ENCODE data around the gene FAR2.
"Not testable (repeated sequence)": the region's sequence is repeated elsewhere in the genome, so short reads cannot be mapped to it uniquely, and the experiment has no call there.

FAR2 gene

DNA sequence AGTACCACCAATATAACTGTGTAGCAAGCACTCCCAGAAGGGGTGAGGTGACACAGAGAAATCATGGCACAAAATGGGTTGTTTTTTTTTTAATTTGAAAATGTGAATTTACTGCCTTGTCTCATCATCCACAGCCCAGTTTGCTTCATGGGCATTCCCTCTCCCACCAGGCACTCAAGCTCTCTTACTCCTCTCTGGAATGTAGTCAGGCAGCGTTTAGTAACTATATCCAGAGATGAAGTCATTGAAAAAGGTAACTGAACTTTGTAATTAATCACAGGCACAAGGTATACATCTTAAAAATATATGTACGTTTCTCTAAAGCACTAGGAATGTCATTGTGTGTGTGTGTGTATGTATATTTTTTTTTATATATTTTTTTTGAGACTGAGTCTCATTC, 91.4 kb downstream of the FAR2 start:
- DNase-seq = no peak

DNA sequence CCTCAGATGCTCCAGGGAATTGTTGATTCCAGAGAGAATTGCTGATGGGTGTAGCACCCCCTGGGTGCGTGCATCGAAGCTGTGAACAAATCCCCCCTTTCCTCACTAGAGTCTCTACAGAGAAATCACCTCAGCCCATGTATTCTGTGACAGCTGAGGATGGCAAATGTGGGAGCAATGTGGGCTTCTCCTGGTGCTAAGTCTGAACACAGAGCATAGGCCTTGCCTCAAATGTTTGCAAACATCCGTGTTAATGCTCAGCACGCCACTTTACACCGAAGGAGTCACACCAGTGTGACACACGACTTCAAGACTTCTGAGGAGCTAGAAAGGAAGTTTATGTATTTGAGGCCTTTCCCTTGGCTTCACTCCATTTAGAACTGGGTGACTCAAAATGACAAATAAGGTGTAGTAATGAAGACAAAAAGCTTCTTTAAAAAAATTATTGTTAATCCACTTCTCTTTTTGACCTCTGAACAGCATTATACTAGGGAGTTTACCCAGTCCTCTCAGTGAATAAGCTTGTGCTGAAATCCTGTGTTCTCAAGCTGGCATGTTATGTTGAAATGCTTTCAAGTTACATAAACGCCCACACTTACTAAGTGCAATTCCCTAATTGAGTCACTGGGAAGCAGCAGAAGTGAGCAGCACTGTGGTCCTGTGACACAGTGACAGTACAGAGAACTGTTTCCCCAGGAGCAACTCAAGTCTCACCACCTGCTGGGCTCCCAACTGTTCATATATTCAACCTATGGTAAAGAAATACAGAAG, 92.9 kb downstream of the FAR2 start:
- DNase-seq = peak; percentile 98

DNA sequence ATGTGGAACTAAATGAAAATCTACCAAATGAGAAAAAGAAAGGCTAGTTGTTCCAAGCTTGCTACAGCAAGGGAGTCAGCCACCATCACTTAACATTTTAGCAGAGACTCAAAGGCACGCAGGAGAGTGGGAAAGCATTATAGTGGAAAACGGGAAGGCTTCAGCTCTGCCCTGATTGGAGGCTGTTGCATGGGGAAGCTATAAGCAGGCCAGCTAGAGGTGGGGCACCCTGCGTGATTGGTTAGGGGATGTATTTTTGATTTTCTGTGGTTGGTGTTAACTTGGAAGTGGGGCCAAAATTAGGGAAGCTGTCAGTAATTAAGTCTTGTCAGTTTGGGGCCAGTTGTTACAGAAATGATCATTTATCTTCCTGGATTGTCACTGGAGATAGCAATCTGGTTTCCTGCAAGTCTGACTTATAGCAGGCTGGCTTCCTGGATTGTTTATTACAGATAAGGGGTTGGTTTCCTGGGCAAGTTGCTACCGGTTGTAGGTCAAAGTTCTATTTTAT, 93.9 kb downstream of the FAR2 start:
- DNase-seq = no peak

DNA sequence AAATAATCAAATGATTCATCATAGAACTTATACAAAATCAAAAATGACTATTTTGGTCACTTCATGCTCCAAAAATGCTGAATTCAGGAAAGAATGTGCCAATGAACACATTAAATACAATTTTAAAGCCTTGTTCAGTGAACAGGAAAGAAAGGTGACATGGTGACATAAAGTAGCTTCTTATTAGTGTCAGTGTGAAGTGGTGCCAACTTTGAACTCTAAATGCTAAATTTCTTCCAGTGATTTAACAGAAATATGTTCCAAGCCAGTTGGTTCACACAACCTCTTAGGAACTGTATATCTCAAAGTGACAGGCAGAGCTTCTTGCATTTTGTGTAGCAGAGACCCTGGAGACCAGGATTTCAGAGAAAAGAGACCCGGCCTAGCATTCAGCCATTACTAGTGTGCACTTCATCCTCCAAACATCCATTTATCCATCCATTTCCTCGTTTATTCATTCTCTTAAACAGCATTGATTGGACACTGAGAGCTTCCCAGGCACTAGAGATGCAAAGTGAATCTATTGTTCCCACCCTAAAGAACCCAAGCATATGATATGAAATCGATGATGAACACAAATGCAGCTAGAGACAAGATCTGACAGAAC, 95.2 kb downstream of the FAR2 start:
- no peak for DNase-seq

DNA sequence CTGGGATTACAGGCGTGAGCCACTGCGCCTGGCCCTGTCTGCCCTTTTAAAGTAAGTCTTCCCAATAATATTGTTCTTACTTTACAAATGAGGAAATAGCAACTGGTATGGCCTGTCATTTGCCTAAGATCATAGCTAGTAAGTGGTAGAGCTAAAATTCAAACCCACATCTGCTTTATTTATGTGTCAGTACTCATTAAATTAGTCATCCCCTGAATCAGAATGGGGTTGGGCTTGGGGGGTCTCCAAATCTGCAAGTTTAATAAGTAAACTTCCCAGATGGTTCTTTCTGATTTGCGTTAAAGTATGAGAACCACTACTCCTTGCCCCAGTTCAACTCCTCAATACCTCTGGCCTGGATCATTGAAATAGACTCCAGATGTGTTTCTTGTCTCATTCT, 96.2 kb downstream of the FAR2 start:
- DNase-seq = no peak

DNA sequence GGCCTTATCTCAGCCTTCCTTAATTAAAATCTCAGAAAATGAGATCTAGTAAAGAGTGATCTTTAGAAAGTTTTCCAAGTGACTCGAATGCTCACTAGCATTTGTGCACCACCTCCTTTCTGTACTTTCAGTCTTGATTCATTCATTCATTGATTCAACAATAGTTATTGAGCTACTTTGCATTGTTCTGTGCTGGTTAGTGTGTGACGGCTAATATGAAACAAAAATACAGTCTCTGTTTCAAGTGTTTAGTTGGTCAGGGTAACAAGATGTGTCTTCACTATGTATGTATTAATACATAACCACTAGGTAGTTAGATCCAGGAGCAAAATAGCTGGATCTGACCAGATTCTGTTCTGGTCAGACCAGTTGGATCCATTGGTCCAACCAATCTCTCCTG, 100.9 kb downstream of the FAR2 start:
- no peak for DNase-seq

DNA sequence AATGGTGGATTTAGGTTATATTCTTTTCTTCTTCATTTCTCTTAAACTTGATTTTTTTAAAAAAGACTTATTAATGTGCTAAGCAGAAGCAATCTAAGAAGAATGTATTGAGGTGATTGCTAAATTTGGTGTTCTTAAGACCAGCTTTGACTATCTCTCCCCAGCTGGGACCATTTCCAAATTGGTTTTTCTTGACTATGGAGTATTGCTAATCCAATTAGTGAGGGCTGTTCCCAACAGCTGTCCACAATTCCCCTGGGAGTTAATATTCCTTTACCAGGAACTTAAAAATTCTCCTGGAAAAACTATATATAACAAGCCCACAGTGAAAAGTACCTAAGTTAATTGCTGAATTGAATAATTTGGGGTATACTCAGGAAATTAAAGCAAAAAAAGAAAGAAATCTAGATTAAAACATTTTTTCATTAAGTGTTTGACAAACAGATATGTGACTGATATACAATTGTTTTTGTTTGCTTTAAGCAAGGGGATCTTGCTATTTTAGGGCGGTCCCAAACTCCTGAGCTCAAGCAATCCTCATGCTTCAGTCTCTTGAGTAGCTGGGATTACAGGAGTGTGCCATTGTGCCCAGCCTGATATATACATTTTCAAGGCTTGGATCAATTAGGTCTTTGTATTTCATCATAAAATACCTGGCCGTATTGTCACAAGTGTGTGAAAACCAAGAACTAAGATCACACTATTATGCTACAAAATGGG, 105.0 kb downstream of the FAR2 start:
- no peak for DNase-seq

DNA sequence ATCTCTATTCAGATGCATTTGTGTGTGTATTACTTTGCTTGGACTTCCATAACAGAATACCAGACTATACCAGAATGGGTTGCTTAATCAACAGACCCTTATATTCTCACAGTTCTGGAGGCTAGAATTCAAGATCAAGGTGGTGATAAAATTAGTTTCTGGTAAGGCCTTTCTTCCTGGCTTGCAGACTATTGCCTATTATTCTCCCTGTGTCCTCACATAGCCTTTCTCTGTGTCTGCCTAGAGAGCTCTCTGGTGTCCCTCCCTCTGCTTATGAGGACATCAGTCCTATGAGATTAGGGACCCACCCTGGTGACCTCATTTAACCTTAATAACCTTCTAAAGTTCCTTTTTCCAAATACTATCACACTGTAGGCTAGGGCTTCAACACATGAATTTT, 106.0 kb downstream of the FAR2 start:
- peak; percentile 61 for DNase-seq

DNA sequence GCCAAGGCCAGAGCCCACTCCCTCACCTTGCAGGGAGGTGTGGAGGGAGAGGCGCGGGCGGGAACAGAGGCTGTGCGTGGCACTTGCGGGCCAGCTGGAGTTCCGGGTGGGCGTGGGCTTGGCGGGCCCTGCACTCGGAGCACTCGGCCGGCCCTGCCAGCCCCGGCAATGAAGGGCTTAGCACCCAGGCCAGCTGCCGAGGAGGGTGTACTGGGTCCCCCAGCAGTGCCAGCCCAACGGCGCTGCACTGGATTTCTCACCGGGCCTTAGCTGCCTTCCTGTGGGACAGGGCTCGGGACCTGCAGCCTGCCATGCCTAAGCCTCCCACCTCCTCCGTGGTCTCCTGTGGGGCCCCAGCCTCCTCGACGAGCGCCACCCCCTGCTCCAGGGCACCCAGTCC, 107.5 kb downstream of the FAR2 start:
- DNase-seq = no peak

DNA sequence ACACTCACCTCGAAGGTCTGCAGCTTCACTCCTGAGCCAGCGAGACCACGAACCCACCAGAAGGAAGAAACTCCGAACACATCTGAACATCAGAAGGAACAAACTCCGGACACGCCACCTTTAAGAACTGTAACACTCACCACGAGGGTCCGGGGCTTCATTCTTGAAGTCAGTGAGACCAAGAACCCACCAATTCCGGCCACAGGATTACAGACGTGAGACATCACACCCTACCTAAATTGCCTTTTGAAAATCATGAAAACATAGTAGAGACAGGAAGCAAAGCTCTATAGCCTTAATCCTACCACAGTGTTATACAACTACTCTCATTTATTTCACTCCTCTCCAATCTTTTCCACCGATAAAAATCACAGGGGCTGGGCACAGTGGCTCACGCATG, 108.6 kb downstream of the FAR2 start:
- not testable (repeated sequence) for DNase-seq

DNA sequence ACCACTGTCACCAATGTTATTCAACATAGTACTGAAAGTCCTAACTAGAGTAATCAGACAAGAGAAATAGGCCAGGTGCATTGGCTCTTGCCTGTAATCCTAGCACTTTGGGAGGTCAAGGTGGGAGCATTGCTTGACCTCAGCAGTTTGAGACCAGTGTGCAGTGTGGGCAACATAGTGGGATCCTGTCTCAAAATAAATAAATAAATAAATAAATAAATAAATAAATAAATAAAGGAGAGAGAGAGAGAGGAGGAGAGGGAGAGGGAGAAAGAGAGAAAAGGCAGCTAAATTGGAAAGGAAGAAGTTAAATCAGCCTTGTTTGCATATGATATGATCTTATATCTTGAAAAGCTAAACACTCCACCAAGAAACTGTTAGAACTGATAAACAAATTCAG, 115.3 kb downstream of the FAR2 start:
- DNase-seq = no peak

DNA sequence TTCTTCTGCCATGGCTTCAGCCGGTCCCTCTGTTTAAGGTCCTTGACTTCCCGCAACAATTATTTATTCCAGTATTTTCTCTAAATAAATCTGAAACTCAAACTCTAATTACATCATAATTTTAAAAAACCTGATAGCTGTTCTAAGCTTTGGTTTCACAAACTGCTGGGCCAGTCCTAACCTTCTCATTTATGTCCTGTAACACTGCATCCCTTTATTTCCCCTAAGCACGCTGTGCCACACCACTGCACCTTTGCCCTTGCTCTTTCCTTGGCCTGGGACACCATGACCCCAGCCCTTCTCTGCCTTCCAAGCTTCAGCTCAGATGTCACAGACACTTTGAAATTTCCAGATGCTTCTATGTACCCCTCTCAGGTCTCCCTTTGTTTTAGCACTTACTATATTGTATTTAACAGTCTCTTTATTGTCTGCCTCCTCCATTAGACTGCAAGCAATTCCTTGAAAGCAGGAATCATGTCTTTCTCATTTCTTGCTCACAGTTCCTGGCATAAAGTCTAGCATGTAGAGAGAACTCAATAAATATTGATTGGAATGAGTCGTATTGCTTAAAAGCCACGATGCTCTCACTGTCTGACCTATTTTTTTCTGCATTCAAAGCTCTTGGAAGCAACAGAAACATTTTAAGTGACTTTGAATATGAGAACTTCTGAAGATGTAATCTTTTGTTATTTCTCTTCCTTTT, 120.8 kb downstream of the FAR2 start:
- no peak for DNase-seq

DNA sequence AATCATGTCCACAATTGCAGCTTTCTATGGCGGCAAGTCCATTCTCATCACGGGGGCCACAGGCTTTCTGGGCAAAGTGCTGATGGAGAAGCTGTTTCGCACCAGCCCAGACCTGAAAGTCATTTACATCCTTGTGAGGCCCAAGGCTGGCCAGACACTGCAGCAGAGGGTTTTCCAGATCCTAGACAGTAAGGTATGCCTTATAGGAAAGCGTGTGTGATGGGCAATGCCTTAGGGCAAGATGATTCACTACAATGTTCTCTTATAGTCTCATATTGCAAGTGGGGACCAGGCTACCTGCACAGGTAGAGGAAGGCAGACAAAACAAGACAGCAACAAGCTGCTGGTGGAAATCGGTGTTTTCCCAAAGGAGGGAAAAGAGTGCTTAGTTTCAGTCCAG, 121.4 kb downstream of the FAR2 start:
- no peak for DNase-seq

DNA sequence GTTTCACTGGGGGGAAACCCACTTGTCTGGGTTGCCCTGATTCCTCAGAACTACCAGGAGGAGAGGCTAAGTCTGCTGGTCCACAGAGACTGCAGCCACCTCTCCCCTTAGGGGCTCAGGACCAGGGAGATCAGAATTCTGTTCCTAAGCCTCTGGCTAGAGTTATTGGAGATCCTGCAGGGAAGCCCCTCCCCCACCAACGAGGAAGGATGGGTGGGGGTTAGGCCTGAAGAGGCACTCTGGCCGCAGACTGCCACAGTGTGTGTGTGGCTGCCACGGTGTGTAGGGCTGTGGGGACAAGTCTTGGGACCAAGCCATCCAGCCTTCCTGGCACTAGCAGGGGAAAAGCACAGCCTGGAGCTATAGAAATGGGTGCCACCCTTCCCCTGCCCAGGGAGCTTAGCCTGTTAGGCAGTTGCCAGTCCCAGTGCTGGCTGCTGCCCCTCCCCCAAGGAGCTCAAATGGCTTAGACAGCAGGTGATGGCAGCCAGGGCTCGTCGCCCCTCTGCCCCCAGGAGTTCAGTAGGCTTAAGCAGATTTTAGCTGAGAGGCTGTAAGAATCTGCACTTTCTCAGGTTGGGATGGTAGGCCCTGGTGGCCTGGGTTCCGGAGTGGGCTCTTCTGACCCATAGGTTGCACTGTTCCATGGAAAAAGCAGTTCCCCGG, 124.2 kb downstream of the FAR2 start:
- no peak for DNase-seq

DNA sequence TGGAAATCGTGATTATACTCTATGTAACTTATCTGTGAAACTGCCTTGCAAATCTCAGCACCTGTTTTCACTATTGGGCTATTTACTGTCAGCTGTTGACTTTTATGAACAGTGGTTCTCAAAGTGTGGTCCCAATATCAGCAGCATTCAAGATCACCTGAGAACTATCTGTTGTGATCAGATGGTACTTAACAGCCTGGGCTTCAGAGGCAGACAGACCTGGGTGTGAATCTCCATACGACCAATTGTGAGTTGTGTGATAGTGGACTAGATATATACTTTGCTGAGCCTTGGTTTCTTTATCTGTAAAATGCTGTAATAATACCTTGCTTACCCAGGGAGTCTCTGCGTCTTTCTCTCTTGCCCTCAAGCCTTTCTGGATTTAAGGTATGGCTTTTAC, 126.8 kb downstream of the FAR2 start:
- DNase-seq = no peak

DNA sequence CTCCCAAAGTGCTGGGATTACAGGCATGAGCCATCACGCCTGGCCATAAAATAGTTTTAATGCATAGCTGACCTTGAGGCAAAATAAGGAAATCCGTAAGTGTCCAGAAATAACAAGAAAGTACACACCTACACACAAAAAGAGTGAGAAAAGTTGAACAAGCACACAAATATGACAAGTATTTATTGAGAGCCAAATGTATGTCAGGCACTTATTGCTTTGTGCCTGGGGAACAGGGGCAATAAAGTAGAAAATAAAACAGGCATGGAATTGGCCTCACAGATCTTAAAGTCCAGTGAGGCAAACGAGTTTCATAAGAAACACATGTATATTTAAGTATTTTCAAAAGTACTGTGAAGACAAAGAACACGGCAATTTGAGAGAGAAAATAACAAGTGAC, 128.2 kb downstream of the FAR2 start:
- DNase-seq = no peak

DNA sequence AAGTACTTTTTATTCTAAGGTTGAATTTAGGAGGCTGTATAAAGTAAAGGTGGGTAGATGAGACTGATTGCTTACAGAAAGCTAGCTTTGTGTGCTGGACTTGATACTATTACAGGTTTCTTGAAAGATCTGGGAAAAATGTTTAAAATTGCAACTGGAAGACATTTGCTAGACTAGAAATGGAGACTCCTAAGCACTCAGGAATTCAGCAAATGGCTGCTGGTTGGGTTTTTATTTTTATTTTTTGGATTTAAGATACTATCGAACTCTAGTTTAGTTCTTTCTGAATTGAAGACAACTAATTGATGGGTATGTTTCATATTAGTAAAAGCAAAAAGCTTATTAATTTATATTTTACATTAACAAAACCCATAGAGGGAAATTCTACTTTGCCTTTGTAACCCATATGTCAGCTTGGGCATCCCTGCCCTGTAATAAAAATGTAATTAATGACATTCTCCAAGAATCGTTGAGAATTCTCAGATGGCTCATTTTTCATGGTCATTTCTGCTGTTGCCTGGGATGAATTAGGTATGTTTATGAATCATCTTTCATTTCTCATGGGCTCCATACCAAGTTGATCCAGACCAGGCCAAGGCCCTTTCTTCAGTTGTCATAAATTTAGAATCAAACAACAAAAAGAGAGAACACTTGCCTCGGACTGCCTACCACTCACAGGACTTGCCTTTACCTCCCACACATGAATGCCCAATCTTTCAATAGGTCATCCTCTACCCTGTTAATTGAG, 129.8 kb downstream of the FAR2 start:
- DNase-seq = no peak

DNA sequence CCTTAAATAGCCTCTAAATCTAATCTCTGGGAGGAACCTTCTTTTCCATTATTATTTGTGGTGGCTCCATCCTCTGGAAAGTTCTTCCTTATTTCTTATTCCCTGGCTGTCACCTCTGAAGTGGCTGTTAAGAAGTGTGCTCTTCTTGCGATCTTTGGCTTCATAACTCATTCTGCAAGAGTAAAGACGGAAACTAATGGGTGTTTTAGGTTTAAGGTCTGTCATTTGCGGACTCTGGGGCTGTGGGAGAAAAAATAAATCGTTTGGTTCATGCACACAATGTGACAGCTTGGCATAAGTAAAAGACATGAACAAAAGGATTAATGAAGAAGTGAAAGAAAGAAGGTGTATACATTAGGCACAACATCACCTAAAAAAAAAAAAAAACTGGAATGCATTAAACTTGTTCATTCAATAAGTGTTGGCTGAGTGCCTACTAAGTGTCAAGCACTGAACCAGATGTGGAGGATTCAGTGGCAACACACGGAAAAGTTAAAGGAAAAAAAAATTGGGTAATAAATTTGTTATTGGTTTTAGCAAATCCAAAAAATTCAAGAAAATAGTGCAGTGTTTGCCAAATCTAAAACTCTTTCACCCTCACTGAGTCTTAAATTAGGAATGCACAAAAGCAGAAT, 132.4 kb downstream of the FAR2 start:
- no peak for DNase-seq

DNA sequence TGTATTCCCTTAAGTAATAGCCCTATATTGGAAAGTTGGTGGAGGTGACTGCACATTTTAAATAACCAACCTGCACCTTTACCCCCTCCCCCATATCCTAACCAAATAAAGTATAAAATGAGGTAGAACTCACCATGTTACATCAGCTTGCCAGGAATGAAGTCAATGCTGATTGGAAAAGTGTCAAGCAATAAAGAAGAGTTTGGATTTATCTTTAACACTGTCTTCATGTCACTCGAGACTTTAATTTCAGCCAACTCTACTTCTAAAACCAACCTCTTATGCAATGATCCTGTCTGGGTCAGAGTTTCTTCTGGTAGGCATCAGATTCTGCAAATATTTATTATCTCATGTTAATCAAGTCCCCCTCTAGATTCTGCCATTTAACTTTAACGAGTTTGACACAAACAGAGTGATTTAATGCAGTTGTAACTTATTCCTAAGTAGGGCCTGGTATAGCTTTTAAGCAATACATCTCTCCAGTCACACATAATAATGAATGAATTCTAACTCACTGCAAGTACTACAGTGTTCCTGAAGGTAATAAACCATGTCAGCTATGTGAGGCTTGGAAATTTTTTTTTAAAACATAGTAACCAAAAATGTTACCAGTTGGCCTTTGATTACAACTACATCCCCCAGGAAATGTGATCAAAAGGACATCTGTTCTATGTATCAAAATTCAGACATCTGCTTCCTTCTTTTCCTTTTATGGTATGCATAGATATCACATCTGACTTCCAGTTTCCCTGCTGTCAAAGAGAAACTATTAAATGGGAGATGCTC, 133.1 kb downstream of the FAR2 start:
- DNase-seq = no peak

DNA sequence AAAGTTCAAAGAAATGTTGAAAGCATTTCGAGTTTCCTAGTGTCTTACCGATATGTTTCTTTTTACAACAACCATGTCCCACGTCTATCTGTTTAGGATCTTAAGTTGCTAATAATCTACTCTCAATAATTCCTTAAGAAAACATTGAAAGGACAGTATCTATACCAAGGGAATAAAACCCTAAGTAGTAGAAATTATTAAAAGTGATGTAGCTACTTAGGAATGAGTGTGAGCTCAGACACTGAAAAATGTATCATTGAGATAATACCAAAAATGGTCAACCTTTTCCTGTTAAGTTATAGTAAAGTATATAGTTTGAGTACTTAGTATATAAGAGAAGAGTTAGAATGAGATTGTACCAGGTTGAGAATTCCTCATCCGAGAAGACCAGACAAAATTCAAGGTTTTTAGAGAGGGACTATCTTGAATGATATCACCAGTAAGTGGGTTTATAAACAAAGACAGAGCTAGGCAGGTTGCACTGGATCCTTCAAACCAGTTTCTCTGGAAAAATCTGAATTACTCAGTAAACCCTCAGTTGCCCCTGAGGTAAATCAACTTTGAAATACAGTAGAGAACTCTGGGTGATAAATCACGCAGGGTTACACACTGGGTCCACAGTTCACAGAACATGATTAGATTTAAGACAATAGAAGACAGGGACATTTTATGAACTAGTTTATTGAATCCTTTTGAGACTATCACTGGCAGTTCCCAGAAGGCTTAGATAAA, 135.1 kb downstream of the FAR2 start:
- DNase-seq = no peak

Data from SIG-M5 (cell line).